PC-3 (cell line): ENCODE measurements around the gene PSMA7. TPM values are rescaled to one million over a fixed set of nuclear protein-coding genes. Genes with fewer than 3 reads are reported as not detected.

Experiments
- ATAC-seq: fragments of 200-7000 bp; cut with Tn5 transposase; 2 replicates; pipeline ENCODE4 v1.9.1; 2020; ENCODE audit warnings: mild to moderate bottlenecking, moderate library complexity
- BruUV-seq: library from RNA; stranded (reverse); fragments of 400-500 nt; replicated peaks from 2 replicates; lab custom pipeline; 2021; lab: Mats Ljungman, UMichigan
- CTCF ChIA-PET: fragments of 300-600 bp; sonication (Branson Sonifier 250); formaldehyde crosslinking; loops from one replicate; lab custom pipeline; 2022; ENCODE audit warnings: antibody characterized with exemption; lab: Charles Lee
- POLR2A ChIA-PET: fragments of 300-600 bp; sonication (Branson Sonifier 250); formaldehyde crosslinking; loops from one replicate; lab custom pipeline; 2022; ENCODE audit warnings: antibody characterized with exemption; ENCODE audit not compliant: unreplicated experiment; lab: Charles Lee
- DNase-seq: peaks from one replicate; pipeline ENCODE4 v3.0.0-alpha.2; 2015
- H2AFZ ChIP-seq: fragments of 300-600 bp; sonication (generic); 2 replicates; pipeline ENCODE4 v1.6.0; 2016; ENCODE audit warnings: antibody characterized with exemption, low read length
- H3F3A ChIP-seq: fragments of 300-600 bp; sonication (generic); one replicate; pipeline ENCODE4 v1.6.0; 2017; ENCODE audit warnings: antibody characterized with exemption, low read length, control low read depth, mild to moderate bottlenecking; ENCODE audit not compliant: unreplicated experiment
- H3K27ac ChIP-seq: fragments of 300-600 bp; sonication (generic); 2 replicates; pipeline ENCODE4 v1.5.1; 2016; ENCODE audit warnings: mild to moderate bottlenecking, low read length
- H3K27me3 ChIP-seq: fragments of 300-600 bp; sonication (generic); 2 replicates; pipeline ENCODE4 v1.6.1; 2016; ENCODE audit warnings: low read length, mixed read lengths
- H3K36me3 ChIP-seq: fragments of 300-600 bp; sonication (generic); 2 replicates; pipeline ENCODE4 v1.6.1; 2016; ENCODE audit warnings: low read depth, mixed run types, low read length, mixed read lengths
- H3K4me1 ChIP-seq: fragments of 300-600 bp; sonication (generic); 2 replicates; pipeline ENCODE4 v1.5.1; 2016; ENCODE audit warnings: low read length; ENCODE audit not compliant: insufficient read depth
- H3K4me2 ChIP-seq: fragments of 300-600 bp; sonication (generic); 2 replicates; pipeline ENCODE4 v1.6.0; 2016; ENCODE audit warnings: low read length
- H3K4me3 ChIP-seq: fragments of 300-600 bp; sonication (generic); 2 replicates; pipeline ENCODE4 v1.5.1; 2016; ENCODE audit warnings: mild to moderate bottlenecking, low read length, mixed read lengths
- H3K79me2 ChIP-seq: fragments of 300-600 bp; sonication (generic); 2 replicates; pipeline ENCODE4 v1.6.1; 2017; ENCODE audit warnings: low read length, mixed read lengths
- H3K9ac ChIP-seq: fragments of 300-600 bp; sonication (generic); 2 replicates; pipeline ENCODE4 v1.6.0; 2016; ENCODE audit warnings: mild to moderate bottlenecking, low read length
- H3K9me2 ChIP-seq: fragments of 300-600 bp; sonication (generic); replicated peaks from 2 replicates; pipeline ENCODE4 v1.6.1; 2016; ENCODE audit warnings: mixed run types, low read length, mixed read lengths
- H3K9me3 ChIP-seq: fragments of 300-600 bp; sonication (generic); 2 replicates; pipeline ENCODE4 v1.6.1; 2016; ENCODE audit warnings: low read length, mixed read lengths
- H4K20me1 ChIP-seq: fragments of 300-600 bp; sonication (generic); 2 replicates; pipeline ENCODE4 v1.6.1; 2016; ENCODE audit warnings: low read length, mixed read lengths
- EZH2 ChIP-seq: fragments of 300-600 bp; sonication (generic); IDR thresholded peaks from one replicate; pipeline ENCODE4 v1.6.1; 2017; ENCODE audit warnings: antibody characterized with exemption, mild to moderate bottlenecking, low read length; ENCODE audit not compliant: unreplicated experiment
- EZH2phosphoT487 ChIP-seq: fragments of 300-600 bp; sonication (generic); IDR thresholded peaks from 2 replicates; pipeline ENCODE4 v1.6.1; 2018; ENCODE audit warnings: mild to moderate bottlenecking, antibody characterized with exemption, low read length, borderline replicate concordance
- intact Hi-C: fragments of 100-400 bp; cut with micrococcal nuclease; formaldehyde crosslinking; loops from 2 replicates; pipeline ENCODE4 v1.9.0; 2023
- total RNA-seq: library from RNA; depleted of rRNA; stranded (reverse); fragments of >200 nt; gene quantifications from 2 replicates; pipeline ENCODE4 v1.2.3, GENCODE V29; 2014
- TF ChIP-seq, protein P1 (sequence below): fragments of 300-600 bp; sonication (generic); conservative IDR thresholded peaks from 2 replicates; pipeline ENCODE4 v1.5.1; 2017; ENCODE audit warnings: antibody characterized with exemption, low read depth, mild to moderate bottlenecking, low read length

The PSMA7 gene
- total RNA-seq, 1 experiment from 2014 or later = 751 TPM

DNA sequence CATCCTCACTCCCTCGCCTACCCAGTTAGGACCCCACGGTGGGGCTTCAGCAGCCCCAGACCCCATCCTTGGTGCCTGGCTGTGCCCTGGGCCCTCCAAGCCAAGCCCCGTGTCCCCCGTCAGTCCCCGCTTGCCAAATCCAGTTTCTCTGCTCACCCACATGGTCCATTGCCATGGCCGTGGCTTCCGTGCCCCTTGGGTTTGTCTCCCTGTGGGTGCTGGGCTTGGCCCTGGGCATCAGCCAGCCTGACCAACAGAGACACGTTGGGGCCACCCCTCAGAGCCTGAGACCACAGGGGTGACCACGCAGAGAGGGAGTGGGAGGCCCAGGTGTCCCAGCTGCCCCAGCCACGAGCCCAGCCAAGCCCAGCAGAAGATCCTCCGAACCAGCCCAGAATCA lies 8.0 kb upstream of the PSMA7 start:
- no TSS peak for BruUV-seq
- Histone ChIP-seq H3K36me3 (peaks cover 15% of the 10 kb centered on the region), H4K20me1 (peaks cover 54% of the 10 kb centered on the region)

DNA sequence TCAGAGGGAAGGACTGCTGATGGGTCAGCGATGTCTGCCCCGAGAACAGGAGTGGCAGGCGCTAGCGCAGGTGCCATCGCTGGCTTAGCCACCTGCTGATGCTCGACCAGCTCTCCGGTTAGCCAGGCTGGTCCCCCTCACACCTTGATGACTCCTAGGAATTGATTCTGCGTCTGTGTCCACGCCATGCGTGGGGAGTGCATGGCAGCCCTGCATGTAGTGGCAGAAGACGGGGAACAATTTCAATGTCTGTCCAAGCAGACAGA lies 7.0 kb upstream of the PSMA7 start:
- Histone ChIP-seq H4K20me1 (peaks cover 57% of the 10 kb centered on the region), H3K9me2 (no peaks in the 10 kb centered on the region), H3K4me2 (no peak overlapping the region), H3K9ac (no peak overlapping the region), H3K27ac (no peak overlapping the region), H3K79me2 (peaks cover 100% of the 10 kb centered on the region), H3K36me3 (peaks cover 15% of the 10 kb centered on the region), H3F3A (no peaks in the 10 kb centered on the region), H2AFZ (no peak overlapping the region), H3K4me3 (no peak overlapping the region), H3K9me3 (no peaks in the 10 kb centered on the region), H3K27me3 (no peaks in the 10 kb centered on the region), H3K4me1 (peaks cover 13% of the 10 kb centered on the region)
- POLR2A ChIA-PET = no interaction called here
- ATAC-seq (no peak), DNase-seq (no peak)
- CTCF ChIA-PET = no interaction called here
- intact Hi-C loops = no loop called here
- TF ChIP-seq, protein P1, sequence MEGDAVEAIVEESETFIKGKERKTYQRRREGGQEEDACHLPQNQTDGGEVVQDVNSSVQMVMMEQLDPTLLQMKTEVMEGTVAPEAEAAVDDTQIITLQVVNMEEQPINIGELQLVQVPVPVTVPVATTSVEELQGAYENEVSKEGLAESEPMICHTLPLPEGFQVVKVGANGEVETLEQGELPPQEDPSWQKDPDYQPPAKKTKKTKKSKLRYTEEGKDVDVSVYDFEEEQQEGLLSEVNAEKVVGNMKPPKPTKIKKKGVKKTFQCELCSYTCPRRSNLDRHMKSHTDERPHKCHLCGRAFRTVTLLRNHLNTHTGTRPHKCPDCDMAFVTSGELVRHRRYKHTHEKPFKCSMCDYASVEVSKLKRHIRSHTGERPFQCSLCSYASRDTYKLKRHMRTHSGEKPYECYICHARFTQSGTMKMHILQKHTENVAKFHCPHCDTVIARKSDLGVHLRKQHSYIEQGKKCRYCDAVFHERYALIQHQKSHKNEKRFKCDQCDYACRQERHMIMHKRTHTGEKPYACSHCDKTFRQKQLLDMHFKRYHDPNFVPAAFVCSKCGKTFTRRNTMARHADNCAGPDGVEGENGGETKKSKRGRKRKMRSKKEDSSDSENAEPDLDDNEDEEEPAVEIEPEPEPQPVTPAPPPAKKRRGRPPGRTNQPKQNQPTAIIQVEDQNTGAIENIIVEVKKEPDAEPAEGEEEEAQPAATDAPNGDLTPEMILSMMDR = no peak
- no peak for TF ChIP-seq EZH2
- no peak for TF ChIP-seq EZH2phosphoT487
- no TSS peak for BruUV-seq

More for the DNA sequence above, 8.0 kb upstream of the PSMA7 start:
- H3K9ac ChIP-seq = no peak overlapping the region
- no peaks in the 10 kb centered on the region for H3K9me3 ChIP-seq
- H3F3A ChIP-seq = no peaks in the 10 kb centered on the region
- intact Hi-C loops = no loop called here
- TF ChIP-seq EZH2phosphoT487 (no peak), EZH2 (no peak)
- TF ChIP-seq, protein P1 = no peak
- H3K27ac ChIP-seq = no peak overlapping the region
- H3K79me2 ChIP-seq = peaks cover 97% of the 10 kb centered on the region
- H3K4me3 ChIP-seq = no peak overlapping the region
- ATAC-seq = no peak
- H2AFZ ChIP-seq = no peak overlapping the region
- H3K27me3 ChIP-seq = no peaks in the 10 kb centered on the region
- DNase-seq = no peak
- H3K4me2 ChIP-seq = no peak overlapping the region
- H3K9me2 ChIP-seq = no peaks in the 10 kb centered on the region
- H3K4me1 ChIP-seq = peaks cover 18% of the 10 kb centered on the region
- ChIA-PET CTCF (no interaction called here), POLR2A (no interaction called here)

DNA sequence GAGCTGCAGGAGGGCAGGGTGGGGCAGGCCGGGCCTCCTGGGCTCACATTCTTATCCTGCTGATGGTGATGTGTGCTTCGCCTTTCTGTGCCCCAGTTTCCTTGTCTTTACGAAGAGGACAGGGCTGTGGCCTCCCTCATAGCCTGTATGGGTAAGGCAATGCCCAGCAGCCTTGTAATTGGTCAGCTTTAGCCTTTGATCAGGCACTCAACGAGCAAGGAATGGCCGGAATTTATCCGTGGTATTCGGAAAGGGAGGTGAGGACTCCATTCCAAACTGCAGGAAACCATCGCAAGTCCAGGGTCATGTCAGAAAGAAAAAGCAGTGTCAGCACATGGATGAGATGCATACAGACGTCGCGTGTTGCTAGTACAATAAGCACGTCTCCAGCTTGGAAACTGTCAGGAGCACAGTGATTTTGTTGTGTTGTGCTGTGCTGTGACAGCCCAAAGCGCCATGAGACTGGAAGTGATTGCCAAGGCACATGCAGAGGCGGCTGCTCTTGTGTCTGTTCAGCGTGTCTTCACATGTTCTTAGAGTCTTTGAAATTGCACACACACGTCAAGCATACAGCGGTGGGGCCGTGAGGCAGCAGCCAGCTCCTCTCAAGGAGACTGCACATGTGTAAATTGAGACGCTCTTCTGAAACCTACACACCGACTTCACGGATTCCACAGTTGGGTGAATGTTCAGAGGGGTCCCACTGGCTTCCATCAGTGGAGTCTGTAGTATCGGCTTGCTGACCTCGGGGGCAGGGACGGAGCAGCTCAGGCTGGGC lies 6.5 kb upstream of the PSMA7 start:
- DNase-seq (no peak), ATAC-seq (no peak)
- H3K4me2 ChIP-seq = no peak overlapping the region

More for the DNA sequence above, 6.5 kb upstream of the PSMA7 start:
- intact Hi-C loops = no loop called here
- Histone ChIP-seq H3K27ac (no peak overlapping the region), H3K4me1 (peaks cover 13% of the 10 kb centered on the region), H4K20me1 (peaks cover 59% of the 10 kb centered on the region), H3K36me3 (peaks cover 15% of the 10 kb centered on the region), H3K27me3 (no peaks in the 10 kb centered on the region), H3F3A (no peaks in the 10 kb centered on the region), H3K9me3 (no peaks in the 10 kb centered on the region), H3K9ac (no peak overlapping the region), H3K79me2 (peaks cover 100% of the 10 kb centered on the region), H3K9me2 (no peaks in the 10 kb centered on the region), H2AFZ (no peak overlapping the region), H3K4me3 (no peak overlapping the region)
- ChIA-PET POLR2A (no interaction called here), CTCF (no interaction called here)
- BruUV-seq = no TSS peak
- TF ChIP-seq EZH2phosphoT487 = no peak
- TF ChIP-seq, protein P1 = no peak
- TF ChIP-seq EZH2 = no peak
